HG02870 (cell line): ENCODE data around the gene KRTAP12-1.
"Not testable (repeated sequence)": the region's sequence is repeated elsewhere in the genome, so short reads cannot be mapped to it uniquely, and the experiment has no call there.

Source experiments
- ATAC-seq: cut with Tn5 transposase; IDR thresholded peaks from one replicate; pipeline ENCODE4 v1.9.1; 2021; ENCODE audit warnings: mild to moderate bottlenecking, moderate library complexity; ENCODE audit not compliant: unreplicated experiment

KRTAP12-1 gene

DNA sequence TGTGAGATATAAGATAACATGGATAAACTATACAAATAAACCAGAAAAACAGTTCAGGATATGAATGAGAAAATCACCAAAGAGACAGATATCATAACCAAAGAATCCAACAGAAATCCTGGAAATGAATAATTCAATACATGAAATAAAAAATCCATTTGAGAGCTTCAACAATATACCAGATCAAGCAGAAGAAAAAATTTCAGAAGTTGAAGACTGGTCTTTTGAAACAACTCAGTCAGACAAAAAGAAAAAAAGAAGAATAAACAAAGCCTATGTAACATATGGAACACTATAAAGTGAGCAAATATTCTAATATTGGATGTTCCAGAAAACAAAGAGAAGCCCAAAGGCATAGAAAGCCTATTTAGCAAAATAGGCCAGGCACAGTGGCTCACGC, 10.1 kb downstream of the KRTAP12-1 start:
- ATAC-seq: no peak

DNA sequence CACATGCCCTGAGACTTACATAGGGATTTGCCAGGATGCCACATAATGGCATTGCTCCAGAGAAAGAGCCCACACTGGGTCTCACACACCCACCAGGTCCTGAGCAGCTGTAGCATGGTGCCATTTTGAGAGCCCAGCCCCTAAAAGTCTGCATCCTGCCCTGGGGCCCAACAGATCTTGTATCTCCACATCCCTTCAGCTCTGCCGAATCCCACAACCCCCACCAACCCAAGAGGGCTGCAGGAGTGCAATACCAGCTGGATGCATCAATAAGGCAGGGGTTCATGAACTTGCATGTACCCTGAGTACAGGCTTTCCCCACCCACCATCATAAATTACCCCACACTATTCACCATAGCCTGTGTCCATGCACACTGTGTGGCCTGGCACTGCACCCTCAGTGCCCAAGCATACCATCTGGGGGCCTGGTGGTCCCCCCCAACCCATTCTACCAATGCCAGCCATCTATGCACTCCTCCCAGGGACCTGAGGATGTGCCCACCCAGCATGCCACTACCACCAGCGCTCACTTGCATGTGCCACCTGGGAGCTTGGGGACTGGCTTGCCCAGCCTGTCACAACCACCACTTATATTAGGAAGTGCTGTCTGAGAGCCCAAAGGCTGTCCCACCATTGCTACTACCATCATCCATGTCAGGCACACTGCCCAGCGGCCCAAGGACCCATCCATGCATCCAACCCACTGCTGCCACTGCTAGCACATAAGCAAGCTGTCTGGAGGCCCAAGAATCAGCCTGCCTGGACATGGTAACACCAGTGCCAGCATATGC, 11.1 kb downstream of the KRTAP12-1 start:
- no peak for ATAC-seq

- ATAC-seq: no peak
Measured at GRCh38 chr21:44667612-44668011, 14.4 kb downstream of the KRTAP12-1 start.

GRCh38 chr21:44666401-44667320, 15.3 kb downstream of the KRTAP12-1 start, which contains the start of gene KRTAP12-2:
Gene KRTAP12-2, minus strand, starts transcription at chr21:44666927. Its CDS starts 41 bp downstream, at chr21:44666886.
- ATAC-seq: no peak

- no peak for ATAC-seq
Measured at GRCh38 chr21:44664691-44665090, 17.3 kb downstream of the KRTAP12-1 start.

GRCh38 chr21:44661567-44661966, 20.4 kb downstream of the KRTAP12-1 start:
- ATAC-seq: not testable (repeated sequence)

DNA sequence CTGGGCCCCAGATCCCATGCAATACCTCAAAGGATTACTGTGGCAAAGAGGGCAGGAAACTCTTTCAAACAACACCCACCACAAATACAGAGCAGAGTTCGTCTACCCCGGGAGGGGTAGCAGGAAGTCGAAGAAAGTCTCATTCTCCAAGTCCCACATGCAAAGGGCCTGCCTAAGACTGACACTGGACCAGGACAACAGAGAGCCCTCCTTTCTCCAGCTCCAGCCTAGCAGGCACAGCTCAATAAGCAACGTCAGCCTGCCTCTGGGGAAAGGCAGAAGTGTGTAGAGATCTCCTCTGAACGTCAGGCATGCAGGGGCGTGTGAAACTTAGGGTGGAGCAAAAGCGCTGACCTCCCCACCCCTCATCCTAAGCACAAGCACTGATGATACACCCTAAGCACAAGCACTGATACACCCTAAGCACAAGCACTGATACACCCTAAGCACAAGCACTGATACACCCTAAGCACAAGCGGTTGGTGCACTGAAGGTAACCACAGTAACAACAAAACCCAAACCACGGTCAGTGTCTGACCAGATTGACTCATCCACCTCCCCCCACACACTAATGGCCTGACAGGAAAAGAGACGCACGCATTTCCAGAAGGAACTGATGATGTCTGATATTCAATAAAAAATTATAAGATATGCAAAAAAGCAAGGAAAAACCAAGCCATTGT, 22.9 kb downstream of the KRTAP12-1 start:
- ATAC-seq: no peak

GRCh38 chr21:44658541-44658910, 23.4 kb downstream of the KRTAP12-1 start:
- no peak for ATAC-seq

GRCh38 chr21:44657635-44658540, 24.1 kb downstream of the KRTAP12-1 start, which contains the start of gene KRTAP12-3:
Gene KRTAP12-3, plus strand, starts transcription at chr21:44657932. Its CDS starts 48 bp downstream, at chr21:44657980.
- no peak for ATAC-seq

DNA sequence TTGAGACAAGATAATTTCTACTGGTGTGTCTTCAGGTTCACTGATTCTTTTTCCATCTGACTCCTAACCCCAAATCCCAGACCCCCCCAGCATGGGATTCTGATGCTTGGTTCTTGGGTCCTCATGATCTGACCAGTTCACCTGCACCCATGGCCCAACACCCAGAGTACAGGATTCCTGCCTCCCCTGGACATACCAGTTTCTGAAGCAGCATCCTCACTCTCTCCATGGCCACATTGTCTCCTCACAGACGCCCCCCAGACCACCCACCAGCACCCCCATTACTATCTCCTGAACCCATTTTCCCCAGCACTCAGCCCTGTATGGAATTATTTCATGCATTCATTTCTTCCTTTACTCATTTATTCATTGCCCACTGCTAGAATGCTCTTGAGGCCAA, 25.1 kb downstream of the KRTAP12-1 start:
- ATAC-seq: no peak

DNA sequence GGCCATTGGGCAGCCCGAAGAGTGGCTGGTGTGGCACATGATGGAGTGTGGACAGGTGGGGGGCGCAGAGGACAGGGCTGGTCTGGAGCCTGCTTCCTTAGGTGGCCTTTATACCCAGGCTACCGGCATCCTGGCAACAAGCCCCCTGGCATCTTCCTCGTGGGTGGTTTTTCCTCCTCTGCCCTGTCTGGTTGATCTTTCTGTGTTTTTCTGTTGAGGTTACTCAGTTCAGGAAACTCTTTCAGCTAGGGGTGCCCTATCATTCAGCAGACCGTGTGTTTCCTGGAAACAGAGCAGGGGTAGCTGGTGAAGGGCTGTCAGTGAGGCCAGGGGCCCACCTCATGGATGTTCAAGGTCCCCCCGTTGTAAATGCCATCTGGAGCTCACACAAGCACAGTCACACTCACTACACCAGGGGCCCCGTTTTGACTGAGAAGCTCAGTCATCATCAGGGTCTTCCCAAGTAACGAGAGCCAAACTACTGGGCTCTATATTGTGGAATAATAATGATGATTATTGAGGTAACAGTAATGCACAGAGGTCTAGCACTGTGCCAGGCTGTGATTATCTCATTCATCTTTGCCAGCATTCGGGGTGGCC, 27.3 kb downstream of the KRTAP12-1 start, which contains the start of gene KRTAP12-4:
Gene KRTAP12-4, minus strand, starts transcription at position 84 of the 600 bp plus-strand sequence. Its CDS starts 45 bp downstream, at position 39.
- ATAC-seq: no peak

DNA sequence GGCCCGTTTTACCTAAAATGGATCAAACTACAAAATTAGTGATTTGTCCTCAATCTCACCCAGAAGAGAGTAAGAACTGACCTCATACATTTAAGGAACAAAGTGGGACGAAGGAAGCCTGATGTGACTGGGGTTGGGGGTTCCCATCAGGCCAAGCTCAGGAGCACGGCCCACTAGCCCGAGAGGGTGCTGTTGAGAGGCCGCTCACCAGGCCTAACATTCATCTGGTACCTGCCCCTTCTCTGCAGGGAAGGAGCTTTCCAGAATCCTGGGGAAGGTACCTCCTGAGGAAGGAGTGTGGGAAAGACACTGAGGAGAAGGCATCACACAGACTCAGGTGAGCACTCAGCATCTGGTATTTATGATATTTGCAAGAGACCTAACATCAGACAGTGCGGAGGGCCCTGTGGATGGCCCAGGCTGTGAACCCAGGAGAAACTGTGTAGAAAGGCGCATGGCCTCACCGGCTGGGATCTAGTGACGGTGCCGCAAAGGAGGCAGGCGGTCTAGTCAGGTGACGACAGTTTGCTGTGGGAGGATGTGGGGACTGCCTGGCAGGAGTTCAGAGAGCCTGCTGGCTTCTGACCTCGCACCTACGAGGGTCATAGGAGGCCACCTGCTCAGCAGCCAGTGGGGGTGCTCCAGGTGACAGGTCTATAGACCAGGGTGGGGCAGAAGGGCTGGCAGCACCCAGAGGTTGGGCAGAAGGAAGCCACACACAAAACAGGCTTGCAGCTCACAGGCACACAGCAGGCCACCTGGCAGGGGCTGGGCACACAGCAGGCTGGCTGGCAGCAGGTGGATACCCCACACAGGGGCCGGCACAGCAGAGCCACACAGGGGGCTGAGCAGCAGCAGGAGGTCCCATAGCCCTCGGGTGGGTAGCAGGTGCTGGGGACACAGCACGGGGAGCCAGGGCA, 28.0 kb downstream of the KRTAP12-1 start:
- ATAC-seq: no peak

DNA sequence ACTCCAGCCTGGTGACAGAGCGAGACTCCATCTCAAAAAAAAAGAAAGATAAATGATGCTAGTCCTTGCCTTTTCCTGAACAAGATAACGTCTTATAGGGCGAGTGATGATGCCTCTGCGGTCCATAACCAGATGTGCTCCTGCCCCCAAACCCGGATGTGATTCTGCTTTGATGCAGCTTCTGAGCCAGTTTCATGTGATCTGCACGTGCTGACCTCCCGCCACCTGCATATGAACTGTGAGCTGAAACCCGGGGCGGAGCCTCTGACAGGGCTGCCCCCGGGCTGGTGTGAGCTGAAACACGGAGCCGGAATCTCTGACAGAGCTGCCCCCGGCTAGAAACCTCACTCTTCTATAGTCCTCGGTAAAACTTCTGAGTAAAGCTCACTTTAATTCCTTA, 28.8 kb downstream of the KRTAP12-1 start:
- no peak for ATAC-seq

GRCh38 chr21:44650973-44651675, 30.8 kb downstream of the KRTAP12-1 start:
- ATAC-seq: no peak

DNA sequence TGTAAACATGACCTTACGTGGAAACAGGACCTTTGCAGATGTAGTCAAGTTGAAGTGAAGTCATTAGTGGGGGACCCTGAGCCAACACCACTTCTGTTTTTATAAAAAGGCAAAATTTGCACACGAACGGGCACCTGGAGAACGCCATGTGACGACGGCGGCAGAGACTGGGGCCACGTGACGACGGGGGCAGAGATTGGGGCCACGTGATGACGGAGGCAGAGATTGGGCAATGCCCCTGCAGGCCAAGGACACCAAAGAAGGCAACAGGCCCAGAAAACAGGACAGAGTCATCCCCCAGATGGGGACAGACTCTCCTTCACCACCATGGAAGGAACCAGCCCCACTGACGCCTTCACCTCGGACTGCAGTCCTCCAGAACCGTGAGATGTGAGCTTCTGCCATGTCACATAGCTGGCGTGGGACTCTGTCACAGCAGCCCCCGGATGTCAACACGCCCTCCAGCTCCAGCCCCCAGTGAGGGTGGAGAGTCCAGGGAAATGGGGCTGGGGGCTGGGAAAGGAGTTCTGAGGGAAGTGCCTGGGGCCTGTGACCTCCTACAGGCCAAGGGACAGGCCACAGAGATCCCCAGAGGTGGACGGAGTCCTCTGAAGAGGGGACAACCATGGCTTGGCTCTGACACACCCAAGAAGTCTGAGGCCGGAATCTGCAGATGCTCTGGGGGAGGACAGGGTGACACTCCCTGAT, 31.5 kb downstream of the KRTAP12-1 start:
- ATAC-seq: no peak

GRCh38 chr21:44649521-44650100, 32.4 kb downstream of the KRTAP12-1 start:
- ATAC-seq: no peak
